KMS-11 (cell line): Measurements from ENCODE around the gene SLCO4A1.

Experiments used
- H2AFZ ChIP-seq: fragments of 200-600 bp; sonication (generic); 2 replicates; pipeline ENCODE4 v1.6.1; 2016; ENCODE audit warnings: antibody characterized with exemption, mixed run types, low read depth
- H3K27ac ChIP-seq: fragments of 200-600 bp; sonication (generic); 2 replicates; pipeline ENCODE4 v1.6.1; 2016; ENCODE audit warnings: mild to moderate bottlenecking, mixed run types
- H3K27me3 ChIP-seq: fragments of 200-600 bp; sonication (generic); 2 replicates; pipeline ENCODE4 v1.6.1; 2017; ENCODE audit warnings: mild to moderate bottlenecking, low read depth, mixed run types, moderate library complexity; ENCODE audit not compliant: insufficient read depth
- H3K36me3 ChIP-seq: fragments of 200-600 bp; sonication (generic); 2 replicates; pipeline ENCODE4 v1.6.1; 2017; ENCODE audit warnings: mild to moderate bottlenecking, mixed run types; ENCODE audit not compliant: insufficient read depth
- H3K4me1 ChIP-seq: fragments of 200-600 bp; sonication (generic); 2 replicates; pipeline ENCODE4 v1.6.1; 2016; ENCODE audit warnings: mild to moderate bottlenecking, low read depth, mixed run types; ENCODE audit not compliant: poor library complexity, severe bottlenecking
- H3K4me2 ChIP-seq: fragments of 200-600 bp; sonication (generic); 2 replicates; pipeline ENCODE4 v1.7.0; 2016; ENCODE audit warnings: mild to moderate bottlenecking, mixed run types
- H3K4me3 ChIP-seq: fragments of 200-600 bp; sonication (generic); IDR thresholded peaks from 2 replicates; pipeline ENCODE4 v1.6.1; 2017; ENCODE audit warnings: low read depth, low read length, mixed read lengths; ENCODE audit not compliant: insufficient read depth
- H3K79me2 ChIP-seq: fragments of 200-600 bp; sonication (generic); 2 replicates; pipeline ENCODE4 v1.6.1; 2016; ENCODE audit warnings: low read depth, mixed run types; ENCODE audit not compliant: insufficient read depth
- H3K9ac ChIP-seq: fragments of 200-600 bp; sonication (generic); 2 replicates; pipeline ENCODE4 v1.6.1; 2016; ENCODE audit warnings: mild to moderate bottlenecking, mixed run types
- H4K20me1 ChIP-seq: fragments of 200-600 bp; sonication (generic); 2 replicates; pipeline ENCODE4 v1.6.1; 2016; ENCODE audit warnings: mild to moderate bottlenecking, mixed run types; ENCODE audit not compliant: insufficient read depth
- TF ChIP-seq, protein P1 (sequence below): fragments of 200-600 bp; sonication (generic); conservative IDR thresholded peaks from 2 replicates; pipeline ENCODE4 v1.6.1; 2017; ENCODE audit warnings: low read depth, mild to moderate bottlenecking, antibody characterized with exemption, low read length, moderate library complexity, mixed read lengths

The SLCO4A1 gene

DNA sequence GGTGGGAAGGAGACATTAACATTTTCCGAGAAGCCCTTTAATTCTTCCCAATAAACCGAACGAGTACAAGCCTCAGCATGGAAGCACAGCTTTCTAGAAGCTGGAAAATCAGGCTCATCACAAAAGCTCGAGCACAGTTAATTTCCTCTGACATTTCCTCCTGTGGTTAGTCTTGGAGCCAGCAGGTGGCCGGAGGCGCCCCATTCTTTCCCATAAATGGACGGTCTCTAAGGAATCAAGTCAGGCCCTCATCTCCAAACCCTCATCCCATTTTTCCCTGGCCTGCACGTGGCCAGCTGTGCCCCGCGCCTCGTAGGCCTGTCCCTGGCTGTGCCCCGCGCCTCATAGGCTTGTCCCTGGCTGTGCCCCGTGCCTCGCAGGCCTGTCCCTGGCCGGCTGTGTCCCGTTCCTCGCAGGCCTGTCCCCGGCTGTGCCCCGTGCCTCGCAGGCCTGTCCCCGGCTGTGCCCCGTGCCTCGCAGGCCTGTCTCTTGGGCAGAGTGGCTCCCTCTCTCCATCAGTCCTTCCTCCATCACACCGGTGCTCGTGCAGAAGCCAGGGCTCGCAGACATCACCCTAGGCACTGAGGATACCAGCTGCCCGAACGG is 46.7 kb downstream of the SLCO4A1 start:
- no peak overlapping the region for H3K9ac ChIP-seq
- H3K36me3 ChIP-seq: no peaks in the 10 kb centered on the region
- H3K27me3 ChIP-seq: peaks cover 60% of the 10 kb centered on the region
- no peaks in the 10 kb centered on the region for H3K4me1 ChIP-seq
- H3K27ac ChIP-seq: no peak overlapping the region
- H4K20me1 ChIP-seq: no peaks in the 10 kb centered on the region
- no peak overlapping the region for H3K4me3 ChIP-seq
- no peak overlapping the region for H3K4me2 ChIP-seq
- no peak overlapping the region for H2AFZ ChIP-seq
- H3K79me2 ChIP-seq: no peaks in the 10 kb centered on the region
- TF ChIP-seq, protein P1, sequence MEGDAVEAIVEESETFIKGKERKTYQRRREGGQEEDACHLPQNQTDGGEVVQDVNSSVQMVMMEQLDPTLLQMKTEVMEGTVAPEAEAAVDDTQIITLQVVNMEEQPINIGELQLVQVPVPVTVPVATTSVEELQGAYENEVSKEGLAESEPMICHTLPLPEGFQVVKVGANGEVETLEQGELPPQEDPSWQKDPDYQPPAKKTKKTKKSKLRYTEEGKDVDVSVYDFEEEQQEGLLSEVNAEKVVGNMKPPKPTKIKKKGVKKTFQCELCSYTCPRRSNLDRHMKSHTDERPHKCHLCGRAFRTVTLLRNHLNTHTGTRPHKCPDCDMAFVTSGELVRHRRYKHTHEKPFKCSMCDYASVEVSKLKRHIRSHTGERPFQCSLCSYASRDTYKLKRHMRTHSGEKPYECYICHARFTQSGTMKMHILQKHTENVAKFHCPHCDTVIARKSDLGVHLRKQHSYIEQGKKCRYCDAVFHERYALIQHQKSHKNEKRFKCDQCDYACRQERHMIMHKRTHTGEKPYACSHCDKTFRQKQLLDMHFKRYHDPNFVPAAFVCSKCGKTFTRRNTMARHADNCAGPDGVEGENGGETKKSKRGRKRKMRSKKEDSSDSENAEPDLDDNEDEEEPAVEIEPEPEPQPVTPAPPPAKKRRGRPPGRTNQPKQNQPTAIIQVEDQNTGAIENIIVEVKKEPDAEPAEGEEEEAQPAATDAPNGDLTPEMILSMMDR: no peak

DNA sequence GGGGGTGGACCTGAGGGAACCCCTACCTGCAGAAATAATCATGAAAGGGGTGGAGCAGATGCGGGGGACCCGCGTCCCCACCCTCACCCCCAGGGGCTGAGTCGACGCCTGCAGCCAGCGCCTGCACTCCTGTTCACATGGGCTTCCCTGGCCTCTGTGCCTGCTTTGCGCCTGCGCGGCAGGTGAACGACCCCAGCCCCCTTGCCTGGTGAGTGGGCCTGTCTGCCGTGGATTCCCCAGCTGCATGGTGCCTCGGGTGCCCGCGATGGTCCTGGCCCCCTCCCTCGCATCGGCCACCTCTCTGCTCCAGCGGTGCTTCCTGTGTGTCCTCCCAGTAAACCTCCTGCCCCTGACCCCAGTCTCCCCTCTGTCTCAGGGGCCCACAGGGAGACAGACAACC is 47.6 kb downstream of the SLCO4A1 start:
- Histone ChIP-seq H3K27me3 (peaks cover 69% of the 10 kb centered on the region), H2AFZ (no peak overlapping the region), H4K20me1 (no peaks in the 10 kb centered on the region), H3K4me2 (no peak overlapping the region), H3K36me3 (no peaks in the 10 kb centered on the region), H3K27ac (no peak overlapping the region), H3K9ac (no peak overlapping the region), H3K4me1 (no peaks in the 10 kb centered on the region), H3K79me2 (no peaks in the 10 kb centered on the region), H3K4me3 (no peak overlapping the region)
- TF ChIP-seq, protein P1: no peak

DNA sequence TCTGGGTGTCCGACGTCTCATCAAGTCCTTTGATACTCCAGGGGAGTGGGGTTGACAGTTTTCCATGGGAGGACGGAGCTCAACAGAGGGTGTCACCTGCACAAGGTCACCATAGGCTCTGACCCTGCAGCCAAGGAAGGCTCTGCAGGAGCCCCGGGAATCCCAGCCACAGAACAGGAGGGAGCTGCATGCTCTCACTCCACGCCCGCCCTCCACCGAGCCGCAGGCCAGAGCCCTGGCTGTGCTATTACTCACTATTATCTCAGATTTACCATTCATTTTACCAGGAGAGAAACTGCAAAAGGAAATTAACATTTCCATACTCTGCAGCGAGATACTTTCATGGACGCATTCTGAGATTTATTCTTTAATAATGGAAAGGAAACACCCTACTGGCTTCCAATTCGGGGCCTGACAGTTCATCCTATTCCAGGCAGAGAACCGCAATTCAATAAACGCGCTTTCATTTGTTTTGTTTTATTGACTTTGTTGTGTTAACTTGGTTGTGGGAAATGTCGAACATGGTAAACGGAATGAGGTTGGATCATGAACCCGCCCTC is 48.0 kb downstream of the SLCO4A1 start:
- Histone ChIP-seq H3K4me1 (no peaks in the 10 kb centered on the region), H3K27ac (no peak overlapping the region), H4K20me1 (no peaks in the 10 kb centered on the region), H3K79me2 (no peaks in the 10 kb centered on the region), H3K9ac (no peak overlapping the region), H3K27me3 (peaks cover 74% of the 10 kb centered on the region), H3K4me2 (no peak overlapping the region), H3K4me3 (no peak overlapping the region), H3K36me3 (no peaks in the 10 kb centered on the region), H2AFZ (no peak overlapping the region)
- TF ChIP-seq, protein P1: no peak

DNA sequence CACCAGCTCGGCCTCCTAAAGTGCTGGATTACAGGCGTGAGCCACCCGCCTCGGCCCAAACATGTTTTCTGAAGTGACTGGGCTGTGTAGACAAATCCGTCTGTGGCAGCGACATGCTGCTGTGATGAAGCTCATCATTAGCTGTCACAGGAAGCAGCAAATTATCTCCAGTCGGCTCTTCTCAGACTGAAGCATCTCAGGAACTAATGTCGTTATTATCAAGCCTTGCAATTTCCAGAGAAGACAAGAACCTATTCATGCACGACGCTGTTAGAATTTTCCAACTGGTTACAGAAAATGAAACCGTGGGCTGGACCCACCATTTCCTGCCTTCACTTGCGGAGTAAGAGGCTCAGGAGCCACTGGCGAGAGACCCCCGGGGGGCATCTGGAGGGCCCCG is 49.2 kb downstream of the SLCO4A1 start:
- no peaks in the 10 kb centered on the region for H3K4me1 ChIP-seq

More for the DNA sequence above, 49.2 kb downstream of the SLCO4A1 start:
- Histone ChIP-seq H3K4me2 (no peak overlapping the region), H3K36me3 (no peaks in the 10 kb centered on the region), H2AFZ (no peak overlapping the region), H3K9ac (no peak overlapping the region), H3K27ac (no peak overlapping the region), H3K27me3 (peaks cover 82% of the 10 kb centered on the region), H3K4me3 (no peak overlapping the region), H4K20me1 (no peaks in the 10 kb centered on the region), H3K79me2 (no peaks in the 10 kb centered on the region)
- TF ChIP-seq, protein P1: no peak
